Ramos (cell line): Measurements from ENCODE around the gene FYTTD1.

Experiments used
- in situ Hi-C: fragments of 300-500 bp; cut with MboI; formaldehyde crosslinking; loops from one replicate; pipeline ENCODE4 v1.14.3; 2022; ENCODE audit warnings: low sequenced_read_pairs; ENCODE audit not compliant: unreplicated experiment

FYTTD1 gene

GRCh38 chr3:197736491-197737318 is 13.0 kb upstream of the FYTTD1 start, which contains the start of gene RUBCN:
Gene RUBCN, minus strand, starts transcription at chr3:197736904. Its CDS starts 185 bp downstream, at chr3:197736719.
- in situ Hi-C loops = no loop called here

DNA sequence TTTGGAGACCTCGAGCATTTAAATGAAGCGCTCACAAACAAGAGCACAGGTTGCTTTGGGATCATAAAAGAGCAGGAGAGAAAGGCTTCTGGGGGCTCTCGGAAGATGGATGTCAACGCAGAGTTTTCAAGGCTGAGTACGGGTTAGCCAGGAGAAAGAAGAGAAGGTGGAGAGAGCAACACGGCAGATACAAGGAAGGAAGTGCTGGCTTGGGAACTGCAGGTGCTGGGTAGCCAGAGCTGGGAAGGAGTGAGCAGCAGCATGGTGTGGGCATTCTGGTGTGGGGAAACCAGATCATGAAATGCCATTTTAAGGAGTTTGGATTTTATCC is 12.4 kb upstream of the FYTTD1 start:
- in situ Hi-C loops = no loop called here

DNA sequence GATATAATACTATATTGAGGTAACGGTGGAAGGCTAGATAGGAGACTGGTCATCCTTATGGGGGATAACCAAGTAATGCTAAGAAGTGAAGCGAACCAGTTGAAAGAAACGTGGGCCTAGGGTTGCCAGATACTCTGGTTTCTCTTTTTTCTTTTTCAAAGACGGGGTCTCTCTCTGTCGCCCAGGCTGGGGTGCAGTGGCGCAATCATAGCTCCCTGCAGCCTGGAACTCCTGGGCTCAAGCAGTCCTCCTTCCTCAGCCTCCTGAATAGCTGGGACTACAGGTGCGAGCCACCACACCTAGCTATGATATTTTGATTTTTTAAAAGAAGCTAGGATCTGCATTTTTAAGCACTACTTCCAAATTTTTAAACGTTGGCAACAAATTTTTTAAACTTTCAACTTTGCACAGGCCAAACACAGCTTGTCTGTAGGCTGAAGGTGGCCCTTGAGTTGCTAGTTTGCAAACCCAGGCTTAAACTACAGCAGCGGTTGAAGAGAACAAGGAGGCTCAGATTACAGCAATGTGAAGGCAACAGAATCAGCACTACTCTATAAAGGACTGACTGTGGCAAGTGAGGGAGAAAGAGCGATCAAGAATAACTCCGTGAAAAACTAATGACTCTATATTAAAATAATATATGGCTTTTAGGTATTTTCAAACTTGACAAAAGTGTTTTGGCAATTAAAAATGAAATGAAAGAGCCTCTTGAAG is 11.8 kb upstream of the FYTTD1 start:
- in situ Hi-C loops = no loop called here

GRCh38 chr3:197742787-197743186 is 6.9 kb upstream of the FYTTD1 start:
- in situ Hi-C loops = no loop called here

DNA sequence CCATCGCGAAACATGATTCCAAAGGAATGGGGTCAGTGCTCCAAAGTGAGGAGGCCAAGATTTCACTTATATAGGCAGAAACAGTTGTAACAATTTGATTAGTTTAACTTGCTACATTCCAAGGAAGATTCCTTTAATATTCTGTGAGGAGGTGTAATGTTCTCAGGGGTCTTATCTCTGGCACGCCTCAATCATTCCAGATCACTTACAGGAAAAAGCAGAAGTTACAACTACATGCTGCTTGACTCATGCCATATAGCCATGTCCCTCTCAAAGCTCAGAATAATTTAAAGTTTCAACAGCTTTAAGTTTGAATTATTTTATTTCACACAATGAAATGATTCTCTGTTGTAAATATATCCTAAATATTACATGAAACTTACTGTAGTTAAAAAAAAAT is 3.5 kb upstream of the FYTTD1 start:
- in situ Hi-C loops = no loop called here

GRCh38 chr3:197746801-197747237 is 2.9 kb upstream of the FYTTD1 start:
- in situ Hi-C loops = no loop called here

- in situ Hi-C loops = no loop called here
Measured at GRCh38 chr3:197748597-197749314, 927 bp upstream of the FYTTD1 start.

- in situ Hi-C loops = no loop called here
Measured at GRCh38 chr3:197749315-197749600, 425 bp upstream of the FYTTD1 start.

GRCh38 chr3:197750396-197750831 is 731 bp downstream of the FYTTD1 start:
- in situ Hi-C loops = no loop called here

DNA sequence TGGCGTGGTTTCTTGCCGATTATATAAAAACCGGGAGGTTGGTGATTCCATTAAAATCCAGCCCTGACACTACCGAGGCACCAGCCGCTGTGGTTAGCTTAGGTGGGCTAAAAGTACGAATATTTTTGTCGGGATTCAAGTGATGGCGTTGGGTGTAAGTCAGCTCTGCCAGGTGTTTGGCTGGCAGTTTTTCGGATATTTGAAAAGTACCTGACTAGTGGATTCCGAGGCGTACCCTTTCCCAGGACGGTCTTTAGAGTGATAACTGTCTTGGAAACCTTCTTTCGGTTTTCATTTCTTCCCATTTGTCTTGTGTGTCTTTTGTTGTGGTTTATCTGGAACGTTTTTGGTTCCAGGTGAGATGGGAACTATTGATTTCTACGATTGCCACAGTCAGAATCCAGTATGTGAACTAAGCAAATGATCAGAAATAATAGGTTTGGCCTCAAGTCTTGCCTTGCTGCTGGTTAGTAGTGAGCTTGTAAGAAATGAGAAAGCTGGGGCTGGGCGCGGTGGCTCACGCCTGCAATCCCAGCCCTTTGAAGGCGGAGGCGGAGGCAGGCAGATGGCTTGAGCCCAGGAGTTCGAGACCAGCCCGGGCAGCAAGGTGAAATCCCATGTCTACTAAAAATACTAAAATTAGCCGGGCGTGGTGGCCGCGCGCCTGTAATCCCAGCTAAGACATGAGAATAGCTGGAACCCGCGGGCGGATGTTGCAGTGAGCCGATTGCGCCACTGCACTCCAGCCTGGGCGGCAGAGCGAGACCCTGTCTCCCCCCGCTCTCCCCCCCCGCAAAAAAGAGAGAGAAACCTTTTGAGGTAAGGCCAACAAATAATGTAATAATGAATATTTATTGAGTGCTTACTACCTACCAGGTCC is 1.4 kb downstream of the FYTTD1 start:
- in situ Hi-C loops = no loop called here

DNA sequence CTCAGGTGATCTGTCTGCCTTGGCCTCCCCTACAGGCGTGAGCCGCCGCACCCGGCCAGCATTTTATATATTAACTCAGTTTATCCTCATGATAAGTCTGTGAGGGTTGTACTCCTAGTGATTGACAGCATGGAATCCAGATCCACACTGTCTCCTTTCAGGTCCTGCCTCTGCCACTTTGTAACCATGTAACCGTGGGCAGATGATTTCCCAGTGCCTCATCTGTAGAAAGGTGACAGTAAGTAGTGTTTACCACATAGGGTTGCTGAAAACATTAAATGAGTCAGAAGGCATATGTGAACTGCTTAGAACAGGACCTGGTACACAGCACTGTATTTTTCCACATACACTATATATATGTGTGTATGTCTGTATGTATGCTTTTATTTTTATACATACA is 2.4 kb downstream of the FYTTD1 start:
- in situ Hi-C loops = no loop called here

DNA sequence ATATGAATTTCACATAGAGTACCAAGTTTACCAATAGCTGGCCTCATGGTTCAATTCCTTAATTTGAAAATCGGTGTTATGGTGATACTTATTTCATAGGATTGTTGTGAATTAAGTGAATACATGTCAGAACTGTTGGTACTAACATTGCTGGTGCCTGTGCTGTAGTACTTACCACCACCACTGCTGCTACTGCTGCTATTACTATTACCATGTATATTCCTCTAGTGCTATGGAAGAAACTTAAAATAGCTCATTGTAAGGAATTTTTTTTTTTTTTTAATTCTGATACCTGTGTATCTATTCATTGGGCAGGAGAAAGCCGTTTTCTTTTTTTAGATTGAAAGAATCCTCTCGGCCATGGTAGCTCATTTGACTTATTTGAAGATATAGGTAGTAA is 3.6 kb downstream of the FYTTD1 start:
- in situ Hi-C loops = no loop called here

DNA sequence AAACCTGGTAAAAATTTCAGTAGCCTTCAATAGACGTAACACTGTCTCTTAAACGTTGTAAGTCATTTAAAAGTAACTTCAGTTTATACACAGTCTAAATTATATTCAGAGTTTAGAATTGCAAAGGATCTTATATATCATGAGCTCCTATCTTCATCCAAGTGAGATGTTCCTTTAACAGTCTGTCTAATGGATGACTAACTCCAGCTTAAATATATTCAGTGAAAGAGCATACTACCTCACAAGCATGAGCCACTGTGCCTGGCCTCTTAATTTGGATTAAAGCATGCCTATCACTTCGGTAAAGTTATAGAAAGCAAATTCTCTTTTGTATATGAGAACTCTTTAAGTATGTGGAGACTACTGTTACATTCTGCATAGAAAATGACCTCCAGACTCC is 7.0 kb downstream of the FYTTD1 start:
- in situ Hi-C loops = no loop called here

- in situ Hi-C loops = no loop called here
Measured at GRCh38 chr3:197758512-197758911, 8.8 kb downstream of the FYTTD1 start.

GRCh38 chr3:197761784-197762183 is 12.1 kb downstream of the FYTTD1 start:
- in situ Hi-C loops = no loop called here

- in situ Hi-C loops = no loop called here
Measured at GRCh38 chr3:197775317-197775716, 25.6 kb downstream of the FYTTD1 start.

- in situ Hi-C loops = no loop called here
Measured at GRCh38 chr3:197782230-197782629, 32.5 kb downstream of the FYTTD1 start.

- in situ Hi-C loops = no loop called here
Measured at GRCh38 chr3:197784019-197784585, 34.4 kb downstream of the FYTTD1 start.

DNA sequence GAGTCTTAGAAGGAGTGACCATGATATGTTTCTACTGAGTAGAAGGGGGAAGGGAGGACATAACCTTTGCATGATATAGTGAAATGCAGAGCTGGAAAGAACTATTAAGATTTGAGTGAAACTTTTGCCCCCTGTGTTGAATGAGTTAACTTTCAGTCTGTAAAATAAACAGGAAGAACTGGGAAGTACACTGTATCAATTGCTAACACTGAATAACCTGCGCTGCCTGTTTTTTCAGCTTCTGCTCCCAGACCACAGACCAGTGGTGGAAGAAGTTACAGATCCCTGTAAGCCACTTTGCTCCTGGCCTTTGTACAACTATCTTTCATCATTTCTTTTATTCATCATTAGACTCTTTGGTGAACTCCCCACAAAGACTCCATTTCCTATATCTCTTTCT is 37.7 kb downstream of the FYTTD1 start:
- in situ Hi-C loops = no loop called here

DNA sequence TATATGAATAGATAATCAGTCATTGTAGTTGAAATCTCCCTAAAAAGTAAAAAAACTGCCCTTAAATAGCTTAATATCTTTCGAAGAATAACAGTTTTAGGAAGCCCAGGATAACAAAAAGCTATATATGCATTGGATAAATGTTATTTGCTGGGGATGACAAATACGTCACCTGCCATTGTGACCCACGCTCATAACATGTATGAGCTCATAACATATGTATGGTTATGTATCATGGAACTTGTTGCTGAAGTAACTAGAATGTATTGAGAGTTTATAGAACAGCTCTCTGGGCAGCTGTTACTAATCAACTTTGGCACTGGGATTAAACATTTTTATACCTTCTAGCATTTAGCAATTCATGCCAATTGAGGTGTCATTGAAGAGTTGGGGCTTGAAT is 39.6 kb downstream of the FYTTD1 start:
- in situ Hi-C loops = no loop called here
